Transverse colon (tissue), 4 donors: Measurements from ENCODE around the gene CADM2. TPM values are rescaled to one million over a fixed set of nuclear protein-coding genes. Genes with fewer than 3 reads are reported as not detected.

Experiments
- DNase-seq: peaks from one replicate; pipeline ENCODE4 v3.0.0-alpha.2; 2019
- H3K27ac ChIP-seq, 4 donors: fragments of 200-600 bp; sonication (generic); 2 replicates each; pipeline ENCODE4 v1.5.1; 2016 to 2018; ENCODE audit warnings: inconsistent platforms in 4 of 4
- H3K27me3 ChIP-seq: fragments of 200-600 bp; sonication (generic); 2 replicates; pipeline ENCODE4 v1.5.1; 2017; ENCODE audit warnings: inconsistent platforms
- H3K36me3 ChIP-seq, 4 donors: fragments of 200-600 bp; sonication (generic); 2 replicates each; pipeline ENCODE4 v1.5.1; 2017 to 2019; ENCODE audit warnings: inconsistent platforms in 4 of 4
- H3K4me1 ChIP-seq, 4 donors: fragments of 200-600 bp; sonication (generic); 2 replicates each; pipeline ENCODE4 v1.5.1; 2017 to 2020; ENCODE audit warnings: inconsistent platforms in 4 of 4
- H3K4me3 ChIP-seq, 4 donors: fragments of 200-600 bp; sonication (generic); 1 replicate in 1 of 4; 2 replicates in 3 of 4; pipeline versions ENCODE4 v1.5.1 to v1.6.1; 2017 to 2019; ENCODE audit warnings: inconsistent platforms in 4 of 4
- H3K9me3 ChIP-seq, 2 donors: fragments of 200-600 bp; sonication (generic); 2 replicates each; pipeline ENCODE4 v1.5.1; 2017 to 2019; ENCODE audit warnings: inconsistent platforms in 2 of 2
- EP300 ChIP-seq: sonication (generic); formaldehyde crosslinking; IDR thresholded peaks from one replicate; pipeline ENCODE4 v1.6.1; 2017; ENCODE audit warnings: antibody characterized with exemption, low read depth
- POLR2A ChIP-seq: fragments of 450-650 bp; IDR thresholded peaks from one replicate; pipeline ENCODE4 v1.6.1; 2016; ENCODE audit warnings: antibody characterized with exemption, mild to moderate bottlenecking, moderate library complexity
- POLR2AphosphoS5 ChIP-seq, 3 donors: sonication (generic); formaldehyde crosslinking; IDR thresholded peaks; one replicate each; pipeline ENCODE4 v1.6.1; 2016; ENCODE audit warnings: antibody characterized with exemption in 3 of 3
- WGBS, 2 donors: methylation state at CpG; one replicate each; pipeline ENCODE4 v1.1.5; 2018; ENCODE audit warnings: low coverage in 1 of 2; 5-methylcytosine and 5-hydroxymethylcytosine counted together
- in situ Hi-C, 4 donors: fragments of 200-750 bp; cut with MboI; loops; one replicate each; pipeline versions ENCODE4 v1.15.0 to v1.15.1; 2017; ENCODE audit warnings: low sequenced_read_pairs in 3 of 4, low pct_ligation_motif_present in 1 of 4, low pct_unique_long_range_greater_than_20kb in 1 of 4
- intact Hi-C: fragments of 100-400 bp; cut with DNase I; formaldehyde crosslinking; loops from one replicate; pipeline ENCODE4 v1.15.1; 2023; ENCODE audit warnings: low total_unique reads
- total RNA-seq, 4 donors: library from RNA; depleted of rRNA; stranded (reverse); fragments of >200 nt; gene quantifications; one replicate each; pipeline ENCODE4 v1.1.0, GENCODE V29; 2016
- TF ChIP-seq, protein P1 (sequence below), 5 experiments: fragments of 200-600 bp in 3 of 5; fragments of 450-650 bp in 2 of 5; sonication (generic) in 3 of 5; IDR thresholded peaks; 1 replicate in 2 of 5; 2 replicates in 3 of 5; pipeline ENCODE4 v1.5.1; 2016 to 2017; ENCODE audit warnings: antibody characterized with exemption in 5 of 5, inconsistent platforms in 3 of 5, mild to moderate bottlenecking in 2 of 5, moderate library complexity in 1 of 5

The CADM2 gene
- total RNA-seq, 4 donors from 2014 or later = 2.2 to 21.3 (median 4.5) TPM

DNA sequence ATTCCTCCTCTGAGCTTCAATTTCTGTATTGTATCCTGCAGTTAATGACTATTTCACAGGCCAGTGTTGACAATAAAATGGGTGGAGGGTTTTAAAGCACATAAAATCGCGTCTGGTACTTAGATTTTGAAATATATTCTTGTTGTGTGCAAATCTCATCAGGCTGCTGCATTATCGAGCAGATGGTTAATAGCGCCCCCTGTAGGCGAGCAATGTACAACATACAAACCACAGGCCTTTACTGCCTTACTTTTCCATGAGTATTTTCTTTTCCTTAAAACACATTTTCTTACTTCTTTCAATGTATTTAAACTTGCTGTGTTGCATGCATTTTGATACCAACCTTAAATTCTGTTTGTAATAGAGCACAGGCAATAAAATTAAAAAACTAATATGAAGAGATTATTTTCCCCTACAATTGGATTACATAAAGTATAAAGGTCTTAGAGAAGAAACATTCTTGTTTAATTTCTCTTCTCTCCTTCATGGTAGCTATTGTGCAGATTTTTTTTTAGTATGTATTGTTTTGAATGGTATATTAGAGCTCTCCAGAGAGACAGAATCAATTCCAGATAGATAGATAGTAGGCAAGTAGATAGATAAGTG, 608.4 kb downstream of the CADM2 start:
- no peak overlapping the region for H3K4me3 ChIP-seq
- H3K36me3 ChIP-seq = no peaks in the 10 kb centered on the region
- in situ Hi-C loops = loop anchor here in 2 of 4 donors (25.0 kb wide), 1 partner anchor 1030 kb away; no protein-coding TSS in a partner anchor
- H3K4me1 ChIP-seq = no peaks in the 10 kb centered on the region
- H3K27me3 ChIP-seq = no peaks in the 10 kb centered on the region
- intact Hi-C loops = no loop called here
- no peak overlapping the region for H3K27ac ChIP-seq
- TF ChIP-seq POLR2AphosphoS5 (IDR thresholded peaks at IDR 0.05) (no peak), POLR2A (no peak), EP300 (no peak)
- TF ChIP-seq, protein P1, sequence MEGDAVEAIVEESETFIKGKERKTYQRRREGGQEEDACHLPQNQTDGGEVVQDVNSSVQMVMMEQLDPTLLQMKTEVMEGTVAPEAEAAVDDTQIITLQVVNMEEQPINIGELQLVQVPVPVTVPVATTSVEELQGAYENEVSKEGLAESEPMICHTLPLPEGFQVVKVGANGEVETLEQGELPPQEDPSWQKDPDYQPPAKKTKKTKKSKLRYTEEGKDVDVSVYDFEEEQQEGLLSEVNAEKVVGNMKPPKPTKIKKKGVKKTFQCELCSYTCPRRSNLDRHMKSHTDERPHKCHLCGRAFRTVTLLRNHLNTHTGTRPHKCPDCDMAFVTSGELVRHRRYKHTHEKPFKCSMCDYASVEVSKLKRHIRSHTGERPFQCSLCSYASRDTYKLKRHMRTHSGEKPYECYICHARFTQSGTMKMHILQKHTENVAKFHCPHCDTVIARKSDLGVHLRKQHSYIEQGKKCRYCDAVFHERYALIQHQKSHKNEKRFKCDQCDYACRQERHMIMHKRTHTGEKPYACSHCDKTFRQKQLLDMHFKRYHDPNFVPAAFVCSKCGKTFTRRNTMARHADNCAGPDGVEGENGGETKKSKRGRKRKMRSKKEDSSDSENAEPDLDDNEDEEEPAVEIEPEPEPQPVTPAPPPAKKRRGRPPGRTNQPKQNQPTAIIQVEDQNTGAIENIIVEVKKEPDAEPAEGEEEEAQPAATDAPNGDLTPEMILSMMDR (IDR thresholded peaks at IDR 0.05) = peak; percentile 20 to 51 (median 39)
- WGBS, 2 donors = 6 to 10% methylated on average over 5 of the region's 5 CpGs
- DNase-seq = peak; percentile 30
- H3K9me3 ChIP-seq = no peaks in the 10 kb centered on the region

DNA sequence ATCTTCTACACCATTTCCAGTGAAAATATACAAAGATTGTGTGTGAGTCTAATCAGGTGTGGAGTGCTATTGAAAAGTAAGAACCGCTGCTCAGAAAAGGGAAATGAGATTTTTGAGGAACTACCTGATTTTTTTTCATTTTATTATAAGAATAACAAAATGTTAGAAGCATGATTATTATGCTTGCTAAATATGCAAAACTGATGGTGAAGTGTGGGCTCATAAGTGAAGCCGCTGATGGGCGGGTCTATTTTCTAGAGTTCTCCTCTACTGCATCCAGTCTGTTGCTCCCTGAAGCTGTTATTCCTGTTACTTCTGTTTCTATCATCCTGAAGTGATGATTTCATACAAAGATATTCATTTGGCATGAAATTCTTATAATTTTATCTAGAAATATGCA, 612.0 kb downstream of the CADM2 start:
- 81 to 84% methylated on average over 3 of the region's 3 CpGs for WGBS, 2 donors
- no peak overlapping the region for H3K4me3 ChIP-seq
- no peaks in the 10 kb centered on the region for H3K4me1 ChIP-seq
- H3K27me3 ChIP-seq = no peaks in the 10 kb centered on the region
- no peaks in the 10 kb centered on the region for H3K9me3 ChIP-seq
- no peak overlapping the region for H3K27ac ChIP-seq
- H3K36me3 ChIP-seq = no peaks in the 10 kb centered on the region
- DNase-seq = no peak
- in situ Hi-C loops = loop anchor here in 2 of 4 donors (25.0 kb wide), 1 partner anchor 1034 kb away; no protein-coding TSS in a partner anchor
- intact Hi-C loops = no loop called here
- TF ChIP-seq EP300 = no peak
- no peak for TF ChIP-seq POLR2AphosphoS5 (IDR thresholded peaks at IDR 0.05)
- TF ChIP-seq, protein P1 (IDR thresholded peaks at IDR 0.05) = no peak
- TF ChIP-seq POLR2A = no peak

DNA sequence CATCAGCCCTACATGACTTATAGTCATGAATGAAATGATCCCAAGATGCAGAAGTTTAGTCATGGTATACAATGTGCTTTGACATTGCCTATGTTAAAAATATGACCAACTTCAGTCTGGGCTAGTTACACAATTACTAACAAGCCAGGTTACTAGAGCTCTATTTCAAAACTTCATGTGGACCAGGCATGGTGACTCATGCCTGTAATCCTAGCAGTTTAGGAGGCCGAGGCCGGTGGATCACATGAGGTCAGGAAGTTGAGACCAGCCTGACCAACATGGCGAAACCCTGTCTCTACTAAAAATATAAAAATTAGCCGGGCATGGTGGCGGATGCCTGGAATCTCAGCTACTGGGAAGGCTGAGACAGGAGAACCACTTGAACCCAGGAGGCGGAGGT, 613.0 kb downstream of the CADM2 start:
- intact Hi-C loops (no loop called here), in situ Hi-C loops (loop anchor here in 2 of 4 donors (25.0 kb wide), 1 partner anchor 1035 kb away; no protein-coding TSS in a partner anchor)
- H3K27me3 ChIP-seq = no peaks in the 10 kb centered on the region
- H3K4me1 ChIP-seq = no peaks in the 10 kb centered on the region
- TF ChIP-seq POLR2AphosphoS5 (IDR thresholded peaks at IDR 0.05) (no peak), POLR2A (no peak), EP300 (no peak)
- TF ChIP-seq, protein P1 (IDR thresholded peaks at IDR 0.05) = no peak
- DNase-seq = no peak
- 87 to 93% methylated on average over 3 to 6 of the region's 6 CpGs for WGBS, 2 donors
- H3K9me3 ChIP-seq = no peaks in the 10 kb centered on the region
- no peak overlapping the region for H3K4me3 ChIP-seq
- H3K36me3 ChIP-seq = no peaks in the 10 kb centered on the region
- no peak overlapping the region for H3K27ac ChIP-seq

DNA sequence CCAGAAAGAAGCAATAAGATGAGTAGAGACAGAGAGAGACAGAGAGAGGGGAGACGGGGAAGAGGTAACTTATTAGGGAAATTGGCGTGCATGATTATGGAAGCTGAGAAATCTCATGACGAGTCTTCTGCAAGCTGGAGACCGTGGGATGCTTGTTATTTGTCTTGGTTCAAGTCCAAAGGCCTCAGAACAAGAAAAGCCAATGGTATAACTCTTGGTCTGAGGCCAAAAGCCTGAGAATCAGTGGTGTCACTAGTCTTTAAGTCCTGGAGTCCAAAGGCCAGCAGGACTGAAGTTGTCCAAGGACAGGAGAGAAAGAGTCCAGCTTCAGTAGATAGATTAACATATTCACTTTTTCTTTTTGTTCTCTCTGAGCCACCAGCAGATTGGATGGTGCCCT, 613.6 kb downstream of the CADM2 start:
- Histone ChIP-seq H3K9me3 (no peaks in the 10 kb centered on the region), H3K4me1 (no peaks in the 10 kb centered on the region), H3K4me3 (no peak overlapping the region), H3K36me3 (no peaks in the 10 kb centered on the region), H3K27me3 (no peaks in the 10 kb centered on the region), H3K27ac (no peak overlapping the region)
- DNase-seq = no peak
- intact Hi-C loops (no loop called here), in situ Hi-C loops (loop anchor here in 2 of 4 donors (25.0 kb wide), 1 partner anchor 1035 kb away; no protein-coding TSS in a partner anchor)
- TF ChIP-seq, protein P1 (IDR thresholded peaks at IDR 0.05) = no peak
- TF ChIP-seq POLR2AphosphoS5 (IDR thresholded peaks at IDR 0.05) (no peak), POLR2A (no peak), EP300 (no peak)
- 54 to 58% methylated on average over 4 of the region's 4 CpGs for WGBS, 2 donors
